ENCODE measurements around the gene AOX1.
"Not testable (repeated sequence)": the region's sequence is repeated elsewhere in the genome, so short reads cannot be mapped to it uniquely, and the experiment has no call there.

AOX1 gene

GRCh38 chr2:200705305-200706041 is 119.7 kb downstream of the AOX1 start:
- no peak for DNase-seq

DNA sequence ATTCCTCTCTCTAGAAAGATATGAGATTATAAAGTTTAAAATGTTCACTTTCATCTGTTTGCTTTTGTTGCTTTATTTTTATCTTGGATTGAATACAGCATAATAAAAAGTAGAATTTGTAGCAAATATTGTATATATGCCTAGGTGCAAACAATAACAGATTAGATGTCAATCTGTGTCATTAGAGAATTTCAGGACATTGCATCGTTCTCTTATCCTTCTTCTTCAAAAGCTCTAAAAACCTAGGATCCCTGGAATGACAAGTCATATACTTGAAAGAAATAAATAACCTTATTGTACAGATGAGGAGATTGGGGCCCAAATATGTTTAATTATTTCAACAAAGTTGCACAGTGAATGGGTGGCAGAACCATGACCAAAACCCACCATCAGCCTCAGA is 123.1 kb downstream of the AOX1 start:
- no peak for DNase-seq

- peak; percentile 45 for DNase-seq
These were observed 127.3 kb downstream of the AOX1 start for GRCh38 chr2:200713003-200713703.

GRCh38 chr2:200713704-200714064 is 127.9 kb downstream of the AOX1 start:
- DNase-seq = no peak

- not testable (repeated sequence) for DNase-seq
These were observed 129.2 kb downstream of the AOX1 start for GRCh38 chr2:200715014-200715413.

DNA sequence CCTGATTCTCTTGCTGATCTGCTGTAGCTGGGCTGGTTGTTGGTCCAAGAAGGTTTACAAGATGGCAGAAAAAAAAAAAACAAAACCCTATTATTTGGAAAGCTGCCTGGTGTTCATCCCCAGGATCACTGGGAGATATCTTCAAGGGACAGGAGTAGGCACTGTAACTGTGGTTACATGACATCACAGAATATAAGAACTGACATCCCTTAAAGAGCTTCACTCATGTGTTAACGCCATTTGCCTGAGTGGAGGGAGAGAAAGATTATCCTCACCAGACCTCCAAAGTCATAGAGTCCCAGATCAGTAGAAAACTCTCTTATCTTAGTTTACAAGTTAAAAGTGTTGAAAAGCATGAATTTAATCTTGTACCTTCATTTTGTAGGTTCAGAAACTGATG is 130.6 kb downstream of the AOX1 start:
- DNase-seq = no peak
